ENCODE results near the gene DGAT2L6.
"Not testable (repeated sequence)": the region's sequence is repeated elsewhere in the genome, so short reads cannot be mapped to it uniquely, and the experiment has no call there.

- TF ChIP-seq, protein P1, sequence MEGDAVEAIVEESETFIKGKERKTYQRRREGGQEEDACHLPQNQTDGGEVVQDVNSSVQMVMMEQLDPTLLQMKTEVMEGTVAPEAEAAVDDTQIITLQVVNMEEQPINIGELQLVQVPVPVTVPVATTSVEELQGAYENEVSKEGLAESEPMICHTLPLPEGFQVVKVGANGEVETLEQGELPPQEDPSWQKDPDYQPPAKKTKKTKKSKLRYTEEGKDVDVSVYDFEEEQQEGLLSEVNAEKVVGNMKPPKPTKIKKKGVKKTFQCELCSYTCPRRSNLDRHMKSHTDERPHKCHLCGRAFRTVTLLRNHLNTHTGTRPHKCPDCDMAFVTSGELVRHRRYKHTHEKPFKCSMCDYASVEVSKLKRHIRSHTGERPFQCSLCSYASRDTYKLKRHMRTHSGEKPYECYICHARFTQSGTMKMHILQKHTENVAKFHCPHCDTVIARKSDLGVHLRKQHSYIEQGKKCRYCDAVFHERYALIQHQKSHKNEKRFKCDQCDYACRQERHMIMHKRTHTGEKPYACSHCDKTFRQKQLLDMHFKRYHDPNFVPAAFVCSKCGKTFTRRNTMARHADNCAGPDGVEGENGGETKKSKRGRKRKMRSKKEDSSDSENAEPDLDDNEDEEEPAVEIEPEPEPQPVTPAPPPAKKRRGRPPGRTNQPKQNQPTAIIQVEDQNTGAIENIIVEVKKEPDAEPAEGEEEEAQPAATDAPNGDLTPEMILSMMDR (IDR thresholded peaks at IDR 0.05) = not testable (repeated sequence)
- not testable (repeated sequence) for TF ChIP-seq POLR2A (IDR thresholded peaks at IDR 0.05)
Measured at GRCh38 chrX:70209570-70209969, 32.3 kb downstream of the DGAT2L6 start.

Data from thyroid gland (tissue), 4 donors.